IMR-90 (cell line): ENCODE results near the gene GALNT7. TPM values are rescaled to one million over a fixed set of nuclear protein-coding genes. Genes with fewer than 3 reads are reported as not detected.

Experiments used
- ATAC-seq: fragments of 200-7000 bp; cut with Tn5 transposase; 2 replicates; pipeline ENCODE4 v1.9.1; 2020; ENCODE audit warnings: low read depth, mild to moderate bottlenecking, moderate library complexity
- BruUV-seq: library from RNA; stranded (reverse); fragments of 400-500 nt; replicated peaks from 2 replicates; lab custom pipeline; 2021; lab: Mats Ljungman, UMichigan
- CTCF ChIA-PET: fragments of 300-600 bp; formaldehyde crosslinking; extraction: SDS; loops from one replicate; lab custom pipeline; 2021; ENCODE audit warnings: antibody characterized with exemption; lab: Yijun Ruan, JAX
- POLR2A ChIA-PET: fragments of 300-600 bp; sonication (Branson Sonifier 250); formaldehyde crosslinking; loops from one replicate; lab custom pipeline; 2022; ENCODE audit warnings: antibody characterized with exemption; ENCODE audit not compliant: unreplicated experiment; lab: Charles Lee
- DNase-seq: peaks from one replicate; pipeline ENCODE4 v3.0.0; 2013
- H2AFZ ChIP-seq: replicated peaks from 2 replicates; pipeline ENCODE3; 2013; ENCODE audit warnings: low read length, mild to moderate bottlenecking; ENCODE audit not compliant: poor library complexity
- H2AK5ac ChIP-seq: 2 replicates; pipeline ENCODE4 v1.6.1; 2013; ENCODE audit warnings: low read depth, low read length, inconsistent platforms
- H2AK9ac ChIP-seq: replicated peaks from 2 replicates; pipeline ENCODE3; 2013; ENCODE audit warnings: mild to moderate bottlenecking, low read depth, low read length, moderate library complexity; ENCODE audit not compliant: poor library complexity
- H2BK120ac ChIP-seq: 2 replicates; pipeline ENCODE4 v1.6.1; 2013; ENCODE audit warnings: low read depth, low read length, inconsistent platforms
- H2BK15ac ChIP-seq: 3 replicates; pipeline ENCODE4 v1.6.1; 2013; ENCODE audit warnings: low read depth, low read length, inconsistent platforms
- H2BK20ac ChIP-seq: 2 replicates; pipeline ENCODE4 v1.6.1; 2013; ENCODE audit warnings: low read depth, mild to moderate bottlenecking, inconsistent platforms, low read length, moderate library complexity
- H2BK5ac ChIP-seq: 2 replicates; pipeline ENCODE4 v1.6.1; 2013; ENCODE audit warnings: mild to moderate bottlenecking, low read depth, low read length, inconsistent platforms; ENCODE audit not compliant: poor library complexity, severe bottlenecking
- H3K14ac ChIP-seq: replicated peaks from 2 replicates; pipeline ENCODE4 v1.6.1; 2013; ENCODE audit warnings: low read depth, low read length, inconsistent platforms
- H3K18ac ChIP-seq: 2 replicates; pipeline ENCODE4 v1.6.1; 2013; ENCODE audit warnings: low read depth, low read length, control low read depth
- H3K23ac ChIP-seq: 2 replicates; pipeline ENCODE4 v1.6.1; 2013; ENCODE audit warnings: low read depth, low read length, inconsistent platforms
- H3K27ac ChIP-seq: 2 replicates; pipeline ENCODE4 v1.5.1; 2013; ENCODE audit warnings: mild to moderate bottlenecking, control low read depth, low read length; ENCODE audit not compliant: insufficient read depth
- H3K27me3 ChIP-seq: 2 replicates; pipeline ENCODE4 v1.6.1; 2013; ENCODE audit warnings: low read length; ENCODE audit not compliant: control insufficient read depth, insufficient read depth
- H3K36me3 ChIP-seq: 2 replicates; pipeline ENCODE4 v1.6.1; 2013; ENCODE audit warnings: low read length, mixed read lengths; ENCODE audit not compliant: control insufficient read depth, insufficient read depth
- H3K4ac ChIP-seq: 2 replicates; pipeline ENCODE4 v1.6.1; 2013; ENCODE audit warnings: low read depth, low read length, inconsistent platforms
- H3K4me1 ChIP-seq: 2 replicates; pipeline ENCODE4 v1.6.1; 2013; ENCODE audit warnings: low read length, mixed read lengths; ENCODE audit not compliant: control insufficient read depth, insufficient read depth
- H3K4me2 ChIP-seq: 2 replicates; pipeline ENCODE4 v1.6.1; 2013; ENCODE audit warnings: low read depth, mild to moderate bottlenecking, control low read depth, low read length, moderate library complexity
- H3K4me3 ChIP-seq: 2 replicates; pipeline ENCODE4 v1.5.1; 2013; ENCODE audit warnings: low read depth, mild to moderate bottlenecking, control low read depth, low read length, moderate library complexity; ENCODE audit not compliant: insufficient read depth
- H3K56ac ChIP-seq: 2 replicates; pipeline ENCODE4 v1.6.1; 2013; ENCODE audit warnings: low read length, inconsistent platforms; ENCODE audit not compliant: insufficient read depth; ENCODE audit errors: extremely low read depth
- H3K79me1 ChIP-seq, 2 experiments: 2 replicates each; pipeline ENCODE4 v1.6.1; 2013; ENCODE audit warnings: low read length in 2 of 2, inconsistent platforms in 1 of 2, low read depth in 1 of 2
- H3K9ac ChIP-seq: 2 replicates; pipeline ENCODE4 v1.6.1; 2013; ENCODE audit warnings: low read depth, low read length, control low read depth
- H3K9me1 ChIP-seq: 2 replicates; pipeline ENCODE4 v1.6.1; 2013; ENCODE audit warnings: low read length, inconsistent platforms; ENCODE audit not compliant: insufficient read depth
- H3K9me3 ChIP-seq: 2 replicates; pipeline ENCODE4 v1.6.1; 2013; ENCODE audit warnings: low read length; ENCODE audit not compliant: control insufficient read depth, insufficient read depth
- H4K20me1 ChIP-seq: 2 replicates; pipeline ENCODE4 v1.6.1; 2013; ENCODE audit warnings: low read length, inconsistent platforms; ENCODE audit not compliant: insufficient read depth
- H4K5ac ChIP-seq: 2 replicates; pipeline ENCODE4 v1.6.1; 2013; ENCODE audit warnings: mild to moderate bottlenecking, low read depth, low read length, control low read depth
- H4K8ac ChIP-seq, 2 experiments: 2 replicates each; pipeline ENCODE4 v1.6.1; 2013; ENCODE audit warnings: low read depth in 2 of 2, low read length in 2 of 2, control low read depth in 1 of 2, inconsistent platforms in 1 of 2
- H4K91ac ChIP-seq: 2 replicates; pipeline ENCODE4 v1.6.1; 2013; ENCODE audit warnings: low read depth, low read length, inconsistent platforms; ENCODE audit not compliant: insufficient read depth
- BHLHE40 ChIP-seq: fragments of 150-350 bp; IDR thresholded peaks from 2 replicates; pipeline ENCODE4 v1.6.1; 2016; ENCODE audit warnings: mild to moderate bottlenecking, low read depth, low read length
- CEBPB ChIP-seq: IDR thresholded peaks from 2 replicates; pipeline ENCODE4 v1.6.1; 2012; ENCODE audit warnings: low read depth, low read length, improper control_type of control experiment
- CHD1 ChIP-seq: IDR thresholded peaks from 2 replicates; pipeline ENCODE4 v1.6.1; 2012; ENCODE audit warnings: low read depth, low read length, improper control_type of control experiment
- CTCF ChIP-seq: conservative IDR thresholded peaks from 2 replicates; pipeline ENCODE4 v1.5.1; 2012; ENCODE audit warnings: mild to moderate bottlenecking, low read depth, low read length, improper control_type of control experiment
- ELK1 ChIP-seq: fragments of 150-350 bp; IDR thresholded peaks from 2 replicates; pipeline ENCODE4 v1.6.1; 2016; ENCODE audit warnings: low read depth, mild to moderate bottlenecking, low read length, moderate library complexity, borderline replicate concordance
- FOS ChIP-seq: fragments of 150-350 bp; IDR thresholded peaks from 2 replicates; pipeline ENCODE4 v1.6.1; 2016; ENCODE audit warnings: low read depth, low read length
- MAFK ChIP-seq: IDR thresholded peaks from 2 replicates; pipeline ENCODE4 v1.6.1; 2012; ENCODE audit warnings: low read depth, low read length, improper control_type of control experiment
- MAZ ChIP-seq: IDR thresholded peaks from 2 replicates; pipeline ENCODE4 v1.6.1; 2012; ENCODE audit warnings: low read depth, mild to moderate bottlenecking, low read length, improper control_type of control experiment, moderate library complexity, borderline replicate concordance
- MXI1 ChIP-seq: IDR thresholded peaks from 2 replicates; pipeline ENCODE4 v1.6.1; 2012; ENCODE audit warnings: low read depth, mild to moderate bottlenecking, low read length, moderate library complexity, borderline replicate concordance
- NFE2L2 ChIP-seq: fragments of 150-350 bp; IDR thresholded peaks from 2 replicates; pipeline ENCODE4 v1.6.1; 2016; ENCODE audit warnings: low read depth, mild to moderate bottlenecking, low read length
- POLR2A ChIP-seq: IDR thresholded peaks from 2 replicates; pipeline ENCODE4 v1.6.1; 2012; ENCODE audit warnings: mild to moderate bottlenecking, low read depth, low read length
- RAD21 ChIP-seq: IDR thresholded peaks from 2 replicates; pipeline ENCODE4 v1.6.1; 2012; ENCODE audit warnings: low read length, improper control_type of control experiment
- RCOR1 ChIP-seq: IDR thresholded peaks from 2 replicates; pipeline ENCODE4 v1.6.1; 2012; ENCODE audit warnings: mild to moderate bottlenecking, low read length, improper control_type of control experiment; ENCODE audit not compliant: insufficient replicate concordance
- RFX5 ChIP-seq: IDR thresholded peaks from 2 replicates; pipeline ENCODE4 v1.8.0; 2012; ENCODE audit warnings: low read depth, mild to moderate bottlenecking, low read length, moderate library complexity
- SMC3 ChIP-seq: fragments of 150-350 bp; IDR thresholded peaks from 2 replicates; pipeline ENCODE4 v1.6.1; 2016; ENCODE audit warnings: low read depth, mild to moderate bottlenecking, antibody characterized with exemption, low read length, moderate library complexity
- USF2 ChIP-seq: fragments of 150-350 bp; IDR thresholded peaks from 2 replicates; pipeline ENCODE4 v1.6.1; 2017; ENCODE audit warnings: mild to moderate bottlenecking, antibody characterized with exemption, low read length, low read depth
- WGBS, 2 experiments: methylation state at CpG; one replicate each; pipeline versions ENCODE4 v1.1.5 to v1.1.7; 2013; ENCODE audit warnings: missing lambda C conversion rate in 2 of 2; ENCODE audit not compliant: insufficient read length in 1 of 2; ENCODE audit errors: extremely low coverage in 2 of 2; 5-methylcytosine and 5-hydroxymethylcytosine counted together
- dilution Hi-C: fragments of 300-500 bp; cut with HindIII; formaldehyde crosslinking; loops from one replicate; pipeline ENCODE4 v1.14.3; 2018; ENCODE audit warnings: low sequenced_read_pairs; ENCODE audit not compliant: unreplicated experiment
- in situ Hi-C: fragments of 300-500 bp; cut with MboI; formaldehyde crosslinking; loops from 3 replicates; pipeline ENCODE4 v1.14.3; 2019; ENCODE audit warnings: low sequenced_read_pairs, inconsistent platforms, mixed read lengths
- intact Hi-C: fragments of 100-400 bp; cut with micrococcal nuclease; formaldehyde crosslinking; loops from 2 replicates; pipeline ENCODE4 v1.10.0; 2022
- polyA plus RNA-seq, 3 experiments: library from polyadenylated mRNA; depleted of rRNA; stranded (reverse); fragments of >200 nt; gene quantifications; 2 replicates each; pipeline ENCODE4 v1.2.3, GENCODE V29; 2012; ENCODE audit warnings: low replicate concordance in 1 of 3
- total RNA-seq: library from RNA; depleted of rRNA; stranded (reverse); fragments of >200 nt; gene quantifications from 2 replicates; pipeline ENCODE4 v1.2.3, GENCODE V29; 2012

Gene GALNT7
- total and polyA plus RNA-seq, 2 of the 4 experiments (the other 2 are of a cell fraction), result 19.1 to 31.2 TPM

GRCh38 chr4:173330590-173330989 lies 162.0 kb downstream of the GALNT7 start:
- Histone ChIP-seq H2BK120ac (no peak overlapping the region), H4K8ac (no peak overlapping the region), H2BK15ac (no peak overlapping the region), H3K4me1 (no peaks in the 10 kb centered on the region), H3K23ac (no peak overlapping the region), H2BK20ac (no peak overlapping the region), H3K14ac (no peak overlapping the region), H3K4me3 (no peak overlapping the region), H2AFZ (no peak overlapping the region), H3K4ac (no peak overlapping the region), H3K9me3 (no peaks in the 10 kb centered on the region), H4K5ac (no peak overlapping the region), H3K56ac (no peak overlapping the region), H2BK5ac (no peak overlapping the region), H3K9me1 (no peaks in the 10 kb centered on the region), H3K27me3 (no peaks in the 10 kb centered on the region), H3K18ac (no peak overlapping the region), H3K79me1 (no peaks in the 10 kb centered on the region; a peak in 2 of 4 replicates), H2AK5ac (no peak overlapping the region), H3K9ac (no peak overlapping the region), H4K91ac (no peak overlapping the region), H4K20me1 (no peaks in the 10 kb centered on the region), H3K36me3 (peaks cover 6% of the 10 kb centered on the region), H3K27ac (no peak overlapping the region), H3K4me2 (no peak overlapping the region), H2AK9ac (no peak overlapping the region)
- in situ Hi-C loops, result no loop called here
- ChIA-PET CTCF (no interaction called here), POLR2A (interaction anchor here (0.9 kb wide), 1 partner anchor 40 kb away, joined by 12 read pairs; the partner anchor contains the start of gene SAP30)
- DNase-seq (no peak), ATAC-seq (no peak)
- dilution Hi-C loops, result no loop called here
- intact Hi-C loops, result loop anchor here (5.0 kb wide), 1 partner anchor 147 kb away; no protein-coding TSS in a partner anchor
- no CpG with 5 or more reads among the region's 2 CpGs for WGBS, 2 experiments
- TF ChIP-seq CHD1, result no peak
- TF ChIP-seq MAZ, result no peak
- TF ChIP-seq POLR2A, result no peak
- TF ChIP-seq NFE2L2, result no peak
- TF ChIP-seq RCOR1, result no peak
- TF ChIP-seq MAFK, result no peak
- TF ChIP-seq USF2, result no peak
- TF ChIP-seq BHLHE40, result no peak
- no peak for TF ChIP-seq MXI1
- TF ChIP-seq CTCF, result no peak
- TF ChIP-seq CEBPB, result no peak
- TF ChIP-seq FOS, result no peak
- TF ChIP-seq SMC3, result no peak
- TF ChIP-seq ELK1, result no peak
- no peak for TF ChIP-seq RAD21
- TF ChIP-seq RFX5, result no peak
- no TSS peak for BruUV-seq
